RPMI7951 (cell line): ENCODE data around the gene TOR1AIP2. TPM values are rescaled to one million over a fixed set of nuclear protein-coding genes. Genes with fewer than 3 reads are reported as not detected.

Experiments used
- DNase-seq: peaks from one replicate; pipeline ENCODE4 v3.0.0-alpha.2; 2012; ENCODE audit warnings: low read depth
- total RNA-seq: library from RNA; depleted of rRNA; stranded (reverse); fragments of >200 nt; shearing (Covaris generic); gene quantifications from 2 replicates; pipeline ENCODE4 v1.2.3, GENCODE V29; 2014

The TOR1AIP2 gene
- total RNA-seq, 1 experiment from 2014 or later, result 69.6 TPM

GRCh38 chr1:179825798-179826460, 51.7 kb downstream of the TOR1AIP2 start:
- no peak for DNase-seq

- DNase-seq, result no peak
These were observed 52.4 kb downstream of the TOR1AIP2 start for GRCh38 chr1:179825206-179825605.

- no peak for DNase-seq
These were observed 53.3 kb downstream of the TOR1AIP2 start for GRCh38 chr1:179824265-179824664.

GRCh38 chr1:179823693-179824092, 53.9 kb downstream of the TOR1AIP2 start:
- no peak for DNase-seq

- DNase-seq, result no peak
These were observed 55.5 kb downstream of the TOR1AIP2 start for GRCh38 chr1:179822065-179822464.

GRCh38 chr1:179821524-179821923, 56.1 kb downstream of the TOR1AIP2 start:
- DNase-seq, result no peak

GRCh38 chr1:179820226-179820970, 57.2 kb downstream of the TOR1AIP2 start:
- no peak for DNase-seq

GRCh38 chr1:179818743-179819173, 58.8 kb downstream of the TOR1AIP2 start:
- no peak for DNase-seq

- no peak for DNase-seq
These were observed 59.3 kb downstream of the TOR1AIP2 start for GRCh38 chr1:179818260-179818659.

GRCh38 chr1:179817789-179818188, 59.8 kb downstream of the TOR1AIP2 start:
- DNase-seq, result peak; percentile 76

- no peak for DNase-seq
These were observed 60.5 kb downstream of the TOR1AIP2 start for GRCh38 chr1:179817056-179817455.

GRCh38 chr1:179816196-179816960, 61.2 kb downstream of the TOR1AIP2 start:
- DNase-seq, result no peak

- no peak for DNase-seq
These were observed 62.0 kb downstream of the TOR1AIP2 start for GRCh38 chr1:179815641-179816040.

- no peak for DNase-seq
These were observed 63.1 kb downstream of the TOR1AIP2 start for GRCh38 chr1:179814546-179814838.

GRCh38 chr1:179813626-179814545, 63.7 kb downstream of the TOR1AIP2 start:
- no peak for DNase-seq

- DNase-seq, result no peak
These were observed 64.9 kb downstream of the TOR1AIP2 start for GRCh38 chr1:179812501-179813292.

GRCh38 chr1:179810367-179810715, 67.3 kb downstream of the TOR1AIP2 start:
- DNase-seq, result no peak

GRCh38 chr1:179809506-179810366, 67.9 kb downstream of the TOR1AIP2 start:
- DNase-seq, result peak; percentile 63

GRCh38 chr1:179808503-179808902, 69.1 kb downstream of the TOR1AIP2 start:
- peak; percentile 33 for DNase-seq
